ENCODE measurements around the gene TMEM183A. TPM values are rescaled to one million over a fixed set of nuclear protein-coding genes. Genes with fewer than 3 reads are reported as not detected.

Gene TMEM183A
- total RNA-seq, 1 experiment from 2014 or later, result 104 TPM

DNA sequence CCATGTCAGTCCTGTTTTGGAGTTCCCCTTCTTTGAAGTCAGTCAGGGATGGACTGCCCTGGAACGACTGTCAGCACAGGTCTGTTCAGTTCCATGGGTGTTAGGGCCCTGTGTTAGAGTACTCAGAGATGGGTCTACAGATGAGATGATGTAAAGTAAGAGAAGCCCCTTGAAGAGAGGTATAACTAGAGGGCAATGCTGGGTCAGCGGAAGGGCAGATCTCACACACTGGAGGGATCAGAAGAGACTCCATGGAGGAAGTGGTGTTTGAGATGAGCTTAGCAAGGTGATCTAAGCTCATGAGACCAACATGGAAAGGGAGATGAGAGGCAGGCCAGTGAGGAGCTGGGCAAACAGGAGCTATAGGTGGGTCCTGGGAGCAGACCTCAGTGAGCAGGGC is 26.7 kb downstream of the TMEM183A start:
- no TSS peak for BruUV-seq (replicated peaks)
- Mint-ChIP-seq H3K36me3 (ENCODE audit: insufficient read depth, unreplicated experiment) (no peaks in the 10 kb centered on the region), H3K27me3 (ENCODE audit: insufficient read depth, unreplicated experiment) (no peaks in the 10 kb centered on the region), H3K9me3 (ENCODE audit: unreplicated experiment) (no peaks in the 10 kb centered on the region), H3K4me1 (ENCODE audit: insufficient read depth, unreplicated experiment) (peaks cover 11% of the 10 kb centered on the region), H3K4me3 (ENCODE audit: unreplicated experiment) (no peak overlapping the region), H3K27ac (ENCODE audit: low read depth, unreplicated experiment) (no peak overlapping the region)
- intact Hi-C loops (cut with micrococcal nuclease), result no loop called here
- ChIA-PET CTCF (interaction anchor here (0.6 to 22.1 kb wide), 7 partner anchors 26 to 233 kb away, joined by 3 to 702 read pairs (median 19); partner anchors contain the start of gene MYBPH), POLR2A (interaction anchor here (0.6 kb wide), 3 partner anchors 12 to 292 kb away, joined by 3 read pairs; no protein-coding TSS in a partner anchor)
- TF ChIP-seq, protein P1, sequence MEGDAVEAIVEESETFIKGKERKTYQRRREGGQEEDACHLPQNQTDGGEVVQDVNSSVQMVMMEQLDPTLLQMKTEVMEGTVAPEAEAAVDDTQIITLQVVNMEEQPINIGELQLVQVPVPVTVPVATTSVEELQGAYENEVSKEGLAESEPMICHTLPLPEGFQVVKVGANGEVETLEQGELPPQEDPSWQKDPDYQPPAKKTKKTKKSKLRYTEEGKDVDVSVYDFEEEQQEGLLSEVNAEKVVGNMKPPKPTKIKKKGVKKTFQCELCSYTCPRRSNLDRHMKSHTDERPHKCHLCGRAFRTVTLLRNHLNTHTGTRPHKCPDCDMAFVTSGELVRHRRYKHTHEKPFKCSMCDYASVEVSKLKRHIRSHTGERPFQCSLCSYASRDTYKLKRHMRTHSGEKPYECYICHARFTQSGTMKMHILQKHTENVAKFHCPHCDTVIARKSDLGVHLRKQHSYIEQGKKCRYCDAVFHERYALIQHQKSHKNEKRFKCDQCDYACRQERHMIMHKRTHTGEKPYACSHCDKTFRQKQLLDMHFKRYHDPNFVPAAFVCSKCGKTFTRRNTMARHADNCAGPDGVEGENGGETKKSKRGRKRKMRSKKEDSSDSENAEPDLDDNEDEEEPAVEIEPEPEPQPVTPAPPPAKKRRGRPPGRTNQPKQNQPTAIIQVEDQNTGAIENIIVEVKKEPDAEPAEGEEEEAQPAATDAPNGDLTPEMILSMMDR (IDR thresholded peaks at IDR 0.05; ENCODE audit: unreplicated experiment), result no peak
- DNase-seq (ENCODE audit: unreplicated experiment), result no peak

DNA sequence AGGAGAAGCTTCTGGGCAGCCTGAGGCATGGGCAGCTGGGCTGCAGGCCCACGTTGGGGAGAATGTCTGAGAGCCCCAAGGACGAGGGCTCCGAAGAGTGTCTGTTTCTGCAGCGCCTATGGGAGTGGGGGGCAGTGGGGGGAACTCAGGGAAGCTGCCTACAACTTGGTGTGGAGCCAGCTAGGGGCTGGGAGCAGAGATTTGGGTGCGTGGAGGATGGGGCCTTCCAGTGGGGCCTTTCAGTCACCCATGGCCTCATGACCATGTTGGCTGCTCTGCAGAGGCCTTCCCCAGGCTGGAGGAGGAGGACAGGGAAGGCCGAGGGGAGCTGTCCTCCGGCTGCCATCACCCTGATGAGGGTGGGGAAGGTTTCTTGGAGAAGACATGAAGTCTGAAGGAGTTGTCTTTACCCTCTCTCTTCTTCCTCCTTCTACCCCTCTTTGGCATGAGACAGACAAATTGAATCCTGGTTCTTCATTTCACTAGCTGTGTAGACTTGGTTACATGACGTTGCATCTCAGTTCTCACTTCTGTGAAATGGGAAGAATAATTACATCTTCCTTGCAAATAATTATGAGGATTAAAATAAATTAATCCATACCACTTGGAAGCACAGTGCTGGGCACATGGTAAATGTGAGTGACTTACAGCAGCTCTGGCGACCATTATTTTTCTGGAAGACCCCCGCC is 27.4 kb downstream of the TMEM183A start:
- intact Hi-C loops (cut with micrococcal nuclease), result loop anchor here (5.0 kb wide), 1 partner anchor 293 kb away; no protein-coding TSS in a partner anchor

DNA sequence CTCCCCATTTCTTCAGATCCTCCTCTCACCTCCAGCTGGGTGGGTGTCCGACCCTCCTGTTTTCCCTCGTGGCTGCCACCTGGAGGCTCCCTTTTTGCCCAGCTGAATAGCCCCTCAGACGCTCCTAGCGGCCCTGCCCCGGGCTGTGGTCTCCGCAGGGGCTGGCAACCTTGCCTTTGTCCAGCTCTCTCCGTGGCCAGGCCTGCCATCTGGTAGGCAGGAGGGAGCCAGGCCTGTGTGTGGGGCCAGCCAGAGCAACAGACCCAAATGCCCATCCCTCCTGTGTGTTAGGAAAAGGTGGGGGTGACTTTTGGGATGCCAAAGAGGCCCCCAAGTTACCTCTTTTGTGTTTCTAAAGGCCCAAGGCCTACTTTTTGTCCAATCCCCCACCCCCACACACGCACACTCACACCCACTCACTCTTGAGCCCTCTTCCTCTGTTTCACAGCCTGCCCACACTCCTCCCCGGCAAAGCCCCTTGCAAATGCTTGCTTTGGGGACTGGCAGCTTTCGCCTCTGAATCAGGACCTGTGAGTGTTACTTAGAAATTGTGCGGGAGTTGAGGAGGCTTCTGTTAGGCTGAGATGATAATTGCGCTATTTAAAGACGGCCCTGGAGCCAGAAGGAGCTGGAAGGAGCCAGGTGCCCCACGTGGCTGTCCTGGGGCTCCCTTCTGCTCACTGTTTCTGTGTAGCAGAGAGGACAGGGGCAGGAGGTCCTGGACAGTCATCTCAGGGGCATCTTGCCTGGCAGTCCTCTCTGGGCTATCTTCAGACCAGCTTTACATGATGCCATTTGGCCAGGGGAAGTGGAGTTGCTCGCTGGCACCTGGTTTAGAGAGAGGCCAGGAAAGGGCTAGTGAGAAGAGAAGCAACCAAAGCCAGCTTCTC is 28.2 kb downstream of the TMEM183A start:
- no peak for DNase-seq (ENCODE audit: unreplicated experiment)
- Mint-ChIP-seq H3K27ac (ENCODE audit: low read depth, unreplicated experiment) (no peak overlapping the region), H3K9me3 (ENCODE audit: unreplicated experiment) (no peaks in the 10 kb centered on the region), H3K4me1 (ENCODE audit: insufficient read depth, unreplicated experiment) (peaks cover 18% of the 10 kb centered on the region), H3K36me3 (ENCODE audit: insufficient read depth, unreplicated experiment) (no peaks in the 10 kb centered on the region), H3K27me3 (ENCODE audit: insufficient read depth, unreplicated experiment) (no peaks in the 10 kb centered on the region), H3K4me3 (ENCODE audit: unreplicated experiment) (no peak overlapping the region)
- TF ChIP-seq, protein P1 (IDR thresholded peaks at IDR 0.05; ENCODE audit: unreplicated experiment), result no peak
- ChIA-PET POLR2A (interaction anchor here (0.6 to 2.1 kb wide), 4 partner anchors 9 to 181 kb away, joined by 3 to 4 read pairs (median 4); partner anchors contain the start of gene PPFIA4), CTCF (interaction anchor here (0.5 to 22.1 kb wide), 11 partner anchors 9 to 1418 kb away, joined by 3 to 702 read pairs (median 4); partner anchors contain the start of gene PPFIA4)
- BruUV-seq (replicated peaks), result no TSS peak
- intact Hi-C loops (cut with micrococcal nuclease), result loop anchor here (5.0 kb wide), 1 partner anchor 292 kb away; no protein-coding TSS in a partner anchor

More for the DNA sequence above, 27.4 kb downstream of the TMEM183A start:
- no peaks in the 10 kb centered on the region for H3K9me3 Mint-ChIP-seq (ENCODE audit: unreplicated experiment)
- no peak overlapping the region for H3K27ac Mint-ChIP-seq (ENCODE audit: low read depth, unreplicated experiment)
- no peaks in the 10 kb centered on the region for H3K27me3 Mint-ChIP-seq (ENCODE audit: insufficient read depth, unreplicated experiment)
- BruUV-seq (replicated peaks), result no TSS peak
- no peaks in the 10 kb centered on the region for H3K36me3 Mint-ChIP-seq (ENCODE audit: insufficient read depth, unreplicated experiment)
- TF ChIP-seq, protein P1 (IDR thresholded peaks at IDR 0.05; ENCODE audit: unreplicated experiment), result no peak
- peaks cover 17% of the 10 kb centered on the region for H3K4me1 Mint-ChIP-seq (ENCODE audit: insufficient read depth, unreplicated experiment)
- POLR2A ChIA-PET, result interaction anchor here (0.6 to 2.1 kb wide), 4 partner anchors 10 to 182 kb away, joined by 3 to 4 read pairs (median 3); no protein-coding TSS in a partner anchor
- CTCF ChIA-PET, result interaction anchor here (0.5 to 22.1 kb wide), 9 partner anchors 23 to 1419 kb away, joined by 3 to 702 read pairs (median 6); partner anchors contain the start of gene MYBPH
- no peak overlapping the region for H3K4me3 Mint-ChIP-seq (ENCODE audit: unreplicated experiment)
- no peak for DNase-seq (ENCODE audit: unreplicated experiment)

Measured in MCF 10A (cell line).